Non-pigmented ciliary epithelial cell (primary cell): Measurements from ENCODE around the gene C11orf42.
"Not testable (repeated sequence)": the region's sequence is repeated elsewhere in the genome, so short reads cannot be mapped to it uniquely, and the experiment has no call there.

Experiments
- DNase-seq: peaks from one replicate; pipeline ENCODE4 v3.0.0-alpha.2; 2010; ENCODE audit warnings: low read depth

C11orf42 gene

GRCh38 chr11:6223854-6224253 lies 18.5 kb downstream of the C11orf42 start:
- DNase-seq = no peak

GRCh38 chr11:6224421-6224820 lies 19.1 kb downstream of the C11orf42 start:
- DNase-seq = no peak

GRCh38 chr11:6225024-6225423 lies 19.7 kb downstream of the C11orf42 start:
- no peak for DNase-seq

- DNase-seq = no peak
Observed at GRCh38 chr11:6225896-6226295, 20.5 kb downstream of the C11orf42 start.

GRCh38 chr11:6228520-6228919 lies 23.2 kb downstream of the C11orf42 start:
- DNase-seq = no peak

- no peak for DNase-seq
Observed at GRCh38 chr11:6229911-6230310, 24.6 kb downstream of the C11orf42 start.

GRCh38 chr11:6232899-6233298 lies 27.5 kb downstream of the C11orf42 start:
- no peak for DNase-seq

GRCh38 chr11:6233984-6234386 lies 28.6 kb downstream of the C11orf42 start:
- DNase-seq = no peak

- DNase-seq = peak; percentile 99
Observed at GRCh38 chr11:6234387-6235107, 29.2 kb downstream of the C11orf42 start, which contains the start of gene FHIP1B. TSS of gene FHIP1B (minus strand) at chr11:6234636. CDS start at chr11:6224516, 10,120 bp downstream.

- no peak for DNase-seq
Observed at GRCh38 chr11:6237266-6237665, 31.9 kb downstream of the C11orf42 start.

GRCh38 chr11:6237761-6238302 lies 32.5 kb downstream of the C11orf42 start:
- no peak for DNase-seq

GRCh38 chr11:6238902-6239301 lies 33.5 kb downstream of the C11orf42 start, which contains the start of gene CNGA4:
TSS of gene CNGA4 (plus strand) at chr11:6239089. CDS start at chr11:6239207, 118 bp downstream.
- DNase-seq = no peak

GRCh38 chr11:6240139-6240538 lies 34.8 kb downstream of the C11orf42 start:
- DNase-seq = no peak

- no peak for DNase-seq
Observed at GRCh38 chr11:6240781-6241180, 35.4 kb downstream of the C11orf42 start.

- DNase-seq = no peak
Observed at GRCh38 chr11:6241316-6241715, 36.0 kb downstream of the C11orf42 start.

- DNase-seq = no peak
Observed at GRCh38 chr11:6245536-6245935, 40.2 kb downstream of the C11orf42 start.

- no peak for DNase-seq
Observed at GRCh38 chr11:6248248-6248647, 42.9 kb downstream of the C11orf42 start.

GRCh38 chr11:6248897-6249296 lies 43.5 kb downstream of the C11orf42 start:
- DNase-seq = not testable (repeated sequence)

GRCh38 chr11:6249770-6250555 lies 44.6 kb downstream of the C11orf42 start:
- DNase-seq = peak; percentile 35

- DNase-seq = peak; percentile 31
Observed at GRCh38 chr11:6251120-6251733, 45.9 kb downstream of the C11orf42 start.

GRCh38 chr11:6251990-6252473 lies 46.7 kb downstream of the C11orf42 start:
- peak; percentile 19 for DNase-seq

GRCh38 chr11:6253197-6253596 lies 47.8 kb downstream of the C11orf42 start:
- no peak for DNase-seq
